Body of pancreas (tissue), 4 donors: ENCODE data around the gene TYROBP. TPM values are rescaled to one million over a fixed set of nuclear protein-coding genes. Genes with fewer than 3 reads are reported as not detected.
"Not testable (repeated sequence)": the region's sequence is repeated elsewhere in the genome, so short reads cannot be mapped to it uniquely, and the experiment has no call there.

Experiments
- ATAC-seq: fragments of 150-250 bp; one replicate; pipeline ENCODE4 v1.9.1; 2016
- DNase-seq, 4 donors: peaks; one replicate each; pipeline ENCODE4 v3.0.0-alpha.2; 2019
- H3K27ac ChIP-seq, 4 donors: fragments of 200-600 bp; sonication (generic); 1 replicate in 3 of 4; 2 replicates in 1 of 4; pipeline versions ENCODE4 v1.5.1 to v1.6.1; 2016 to 2019; ENCODE audit warnings: mild to moderate bottlenecking in 1 of 4, mixed read lengths in 1 of 4, moderate library complexity in 1 of 4
- H3K27me3 ChIP-seq, 2 donors: fragments of 200-600 bp; sonication (generic); one replicate each; pipeline ENCODE4 v1.6.0; 2016; ENCODE audit warnings: mild to moderate bottlenecking in 1 of 2
- H3K36me3 ChIP-seq, 2 donors: fragments of 200-600 bp; sonication (generic); replicated peaks in 1 of 2; 2 replicates each; pipeline ENCODE4 v1.5.1; 2016; ENCODE audit warnings: low read depth in 2 of 2; ENCODE audit not compliant: insufficient read depth in 1 of 2
- H3K4me1 ChIP-seq: fragments of 200-600 bp; sonication (generic); one replicate; pipeline ENCODE4 v1.6.0; 2016
- H3K4me3 ChIP-seq, 2 donors: fragments of 200-600 bp; sonication (generic); 1 replicate in 1 of 2; 2 replicates in 1 of 2; pipeline ENCODE4 v1.5.1; 2016 to 2019
- H3K9me3 ChIP-seq, 3 donors: fragments of 200-600 bp; sonication (generic); 1 replicate in 2 of 3; 2 replicates in 1 of 3; pipeline ENCODE4 v1.5.1; 2016
- POLR2A ChIP-seq, 3 donors: fragments of 450-650 bp; IDR thresholded peaks; one replicate each; pipeline ENCODE4 v1.6.1; 2016; ENCODE audit warnings: antibody characterized with exemption in 3 of 3, mild to moderate bottlenecking in 2 of 3
- WGBS, 2 donors: methylation state at CpG; one replicate each; pipeline ENCODE4 v1.1.5; 2017; 5-methylcytosine and 5-hydroxymethylcytosine counted together
- intact Hi-C: fragments of 100-400 bp; cut with DNase I; formaldehyde crosslinking; loops from one replicate; pipeline ENCODE4 v1.15.1; 2023
- total RNA-seq, 2 donors: library from RNA; depleted of rRNA; stranded (reverse); fragments of >200 nt; gene quantifications; one replicate each; pipeline ENCODE4 v1.1.0, GENCODE V29; 2016
- TF ChIP-seq, protein P1 (sequence below), 7 experiments: fragments of 450-650 bp in 4 of 7; fragments of 200-600 bp in 3 of 7; sonication (generic) in 3 of 7; IDR thresholded peaks; one replicate each; pipeline ENCODE4 v1.5.1; 2016 to 2019; ENCODE audit warnings: antibody characterized with exemption in 7 of 7

TYROBP gene
- total RNA-seq, 2 donors from 2014 or later, result 19.2 to 38.6 TPM

- intact Hi-C loops, result no loop called here
- H3K27ac ChIP-seq, result peak overlapping the region in 1 of 4 donors; percentile 64
These were observed 10.2 kb downstream of the TYROBP start for GRCh38 chr19:35897706-35898451.

GRCh38 chr19:35896643-35897040 is 11.5 kb downstream of the TYROBP start:
- no peak for ATAC-seq
- no peaks in the 10 kb centered on the region for H3K9me3 ChIP-seq
- no peaks in the 10 kb centered on the region for H3K27me3 ChIP-seq
- H3K4me1 ChIP-seq, result peaks cover 18% of the 10 kb centered on the region
- intact Hi-C loops, result no loop called here
- WGBS, 2 donors, result 93% methylated on average over 12 of the region's 13 CpGs; no CpG with 5 or more reads in 1 of the 2 donors
- no peak overlapping the region for H3K27ac ChIP-seq
- TF ChIP-seq, protein P1, sequence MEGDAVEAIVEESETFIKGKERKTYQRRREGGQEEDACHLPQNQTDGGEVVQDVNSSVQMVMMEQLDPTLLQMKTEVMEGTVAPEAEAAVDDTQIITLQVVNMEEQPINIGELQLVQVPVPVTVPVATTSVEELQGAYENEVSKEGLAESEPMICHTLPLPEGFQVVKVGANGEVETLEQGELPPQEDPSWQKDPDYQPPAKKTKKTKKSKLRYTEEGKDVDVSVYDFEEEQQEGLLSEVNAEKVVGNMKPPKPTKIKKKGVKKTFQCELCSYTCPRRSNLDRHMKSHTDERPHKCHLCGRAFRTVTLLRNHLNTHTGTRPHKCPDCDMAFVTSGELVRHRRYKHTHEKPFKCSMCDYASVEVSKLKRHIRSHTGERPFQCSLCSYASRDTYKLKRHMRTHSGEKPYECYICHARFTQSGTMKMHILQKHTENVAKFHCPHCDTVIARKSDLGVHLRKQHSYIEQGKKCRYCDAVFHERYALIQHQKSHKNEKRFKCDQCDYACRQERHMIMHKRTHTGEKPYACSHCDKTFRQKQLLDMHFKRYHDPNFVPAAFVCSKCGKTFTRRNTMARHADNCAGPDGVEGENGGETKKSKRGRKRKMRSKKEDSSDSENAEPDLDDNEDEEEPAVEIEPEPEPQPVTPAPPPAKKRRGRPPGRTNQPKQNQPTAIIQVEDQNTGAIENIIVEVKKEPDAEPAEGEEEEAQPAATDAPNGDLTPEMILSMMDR (IDR thresholded peaks at IDR 0.05), result no peak
- no peak for TF ChIP-seq POLR2A (IDR thresholded peaks at IDR 0.05)
- no peak for DNase-seq
- H3K4me3 ChIP-seq, result no peak overlapping the region
- peaks cover 0 to 2% of the 10 kb centered on the region in 2 donors for H3K36me3 ChIP-seq

More at GRCh38 chr19:35897706-35898451, 10.2 kb downstream of the TYROBP start:
- no peaks in the 10 kb centered on the region for H3K27me3 ChIP-seq
- DNase-seq (no peak), ATAC-seq (no peak)
- TF ChIP-seq, protein P1 (IDR thresholded peaks at IDR 0.05), result no peak
- no peak for TF ChIP-seq POLR2A (IDR thresholded peaks at IDR 0.05)
- H3K36me3 ChIP-seq, result peaks cover 0 to 2% of the 10 kb centered on the region in 2 donors
- no peaks in the 10 kb centered on the region for H3K9me3 ChIP-seq
- peaks cover 18% of the 10 kb centered on the region for H3K4me1 ChIP-seq
- H3K4me3 ChIP-seq, result no peak overlapping the region
- WGBS, 2 donors, result 80 to 86% methylated on average over 12 to 13 of the region's 13 CpGs

- H3K36me3 ChIP-seq, result peaks cover 0 to 2% of the 10 kb centered on the region in 2 donors
These were observed 12.0 kb downstream of the TYROBP start for GRCh38 chr19:35895911-35896642.

GRCh38 chr19:35894342-35894741 is 13.8 kb downstream of the TYROBP start:
- intact Hi-C loops, result no loop called here
- WGBS, 2 donors, result 89 to 100% methylated on average over 1 to 2 of the region's 2 CpGs
- ATAC-seq (no peak), DNase-seq (no peak)
- no peaks in the 10 kb centered on the region for H3K27me3 ChIP-seq
- H3K4me3 ChIP-seq, result no peak overlapping the region
- no peaks in the 10 kb centered on the region for H3K9me3 ChIP-seq
- H3K27ac ChIP-seq, result no peak overlapping the region
- H3K4me1 ChIP-seq, result peaks cover 14% of the 10 kb centered on the region
- no peak for TF ChIP-seq POLR2A (IDR thresholded peaks at IDR 0.05)
- TF ChIP-seq, protein P1 (IDR thresholded peaks at IDR 0.05), result no peak
- H3K36me3 ChIP-seq, result peaks cover 3 to 6% of the 10 kb centered on the region in 2 donors

More at GRCh38 chr19:35895911-35896642, 12.0 kb downstream of the TYROBP start:
- peaks cover 17% of the 10 kb centered on the region for H3K4me1 ChIP-seq
- H3K27ac ChIP-seq, result no peak overlapping the region
- no peak for ATAC-seq
- no peaks in the 10 kb centered on the region for H3K27me3 ChIP-seq
- no peaks in the 10 kb centered on the region for H3K9me3 ChIP-seq
- no peak for TF ChIP-seq POLR2A (IDR thresholded peaks at IDR 0.05)
- TF ChIP-seq, protein P1 (IDR thresholded peaks at IDR 0.05), result no peak
- intact Hi-C loops, result no loop called here
- H3K4me3 ChIP-seq, result no peak overlapping the region
- WGBS, 2 donors, result 75 to 89% methylated on average over 9 to 21 of the region's 21 CpGs
- DNase-seq, result no peak

- intact Hi-C loops, H3K4me1 ChIP-seq, H3K4me3 ChIP-seq, DNase-seq, H3K27me3 ChIP-seq, H3K9me3 ChIP-seq, ATAC-seq, H3K27ac ChIP-seq: not testable (repeated sequence)
- H3K36me3 ChIP-seq, result peaks cover 6 to 12% of the 10 kb centered on the region in 2 donors
- 91 to 95% methylated on average over 3 of the region's 3 CpGs for WGBS, 2 donors
These were observed 16.3 kb downstream of the TYROBP start for GRCh38 chr19:35891819-35892218.
